ENCODE measurements around the gene ZFP57.

The ZFP57 gene

DNA sequence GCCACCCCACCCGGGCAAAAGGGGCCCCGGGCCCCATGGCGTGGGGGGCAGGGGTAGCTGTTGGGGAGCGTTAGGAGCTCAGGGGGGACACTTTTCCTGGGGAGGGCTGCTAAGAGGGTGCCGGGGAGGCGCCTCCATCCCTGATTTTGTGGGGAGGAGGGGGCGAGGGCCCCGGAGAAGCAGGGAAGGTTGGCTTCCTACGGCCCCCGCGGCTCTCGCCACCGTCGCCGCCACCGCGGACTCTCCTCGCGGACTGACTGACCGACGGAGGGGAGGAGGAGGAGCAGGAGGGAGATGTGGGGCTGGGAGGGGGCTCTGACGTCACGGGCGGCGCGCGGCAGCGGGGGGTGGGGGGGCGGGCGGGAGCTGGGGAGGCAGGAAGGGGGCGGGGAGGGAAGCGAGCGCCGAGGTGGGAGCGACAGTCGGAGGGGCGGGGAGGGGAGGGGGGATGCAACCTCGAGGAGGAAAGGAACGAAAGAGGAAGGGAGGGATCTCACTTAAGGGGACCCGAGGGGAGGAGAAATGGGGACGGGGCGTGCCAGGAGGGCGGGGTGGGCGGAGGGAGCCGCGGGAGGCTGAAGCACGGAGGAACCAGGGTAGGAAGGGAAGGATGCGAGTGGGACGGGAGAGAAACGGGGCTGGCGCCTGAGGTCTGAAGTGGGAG lies 53.1 kb downstream of the ZFP57 start:
- no peaks in the 10 kb centered on the region for H4K20me1 ChIP-seq (ENCODE audit: low read depth, low read length)

DNA sequence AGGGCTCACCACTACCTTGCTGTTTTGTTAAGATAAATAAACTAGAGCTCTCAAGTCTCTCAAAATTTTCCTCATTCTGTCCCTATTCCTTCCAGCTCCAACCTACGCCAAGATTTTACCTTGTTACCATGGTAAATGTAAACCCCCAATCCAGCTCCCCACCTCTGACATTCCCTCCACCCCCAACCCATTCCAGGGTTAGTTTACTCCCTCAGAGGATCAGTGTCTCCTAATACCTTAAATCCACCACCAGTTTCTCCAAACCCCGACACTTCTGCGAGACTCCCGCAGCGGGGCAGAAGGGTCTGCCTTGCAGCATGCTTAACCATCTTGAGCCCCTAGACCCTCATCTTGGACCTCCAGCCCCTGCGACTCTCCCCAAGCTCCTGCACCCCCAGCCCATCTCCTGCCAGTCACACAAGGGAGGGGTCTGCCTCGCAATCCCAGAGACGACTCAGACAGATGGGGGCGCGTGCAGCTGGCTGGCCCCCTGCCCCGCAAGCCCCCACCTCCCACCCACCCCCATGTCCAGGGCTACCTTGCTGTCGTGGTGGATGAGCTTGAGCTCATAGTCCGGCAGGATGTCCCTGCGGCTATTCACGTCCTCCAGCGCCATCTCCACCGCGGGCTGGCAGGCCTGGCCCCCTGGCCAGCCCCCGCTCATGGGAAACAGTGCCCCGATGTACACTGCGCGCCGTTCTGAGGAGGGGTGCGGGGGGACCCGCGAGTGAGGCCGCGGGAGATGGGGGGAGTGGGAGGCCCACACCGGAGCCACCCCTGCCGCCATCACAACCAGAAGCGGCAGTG lies 53.8 kb downstream of the ZFP57 start:
- Histone ChIP-seq H2AFZ (ENCODE audit: low read depth, low read length, severe bottlenecking) (no peak overlapping the region), H3K36me3 (ENCODE audit: low read length) (no peaks in the 10 kb centered on the region), H3K9me3 (ENCODE audit: insufficient read depth, low read length) (no peaks in the 10 kb centered on the region), H3K9me2 (replicated peaks; ENCODE audit: insufficient read depth, low read length) (no peaks in the 10 kb centered on the region), H3F3A (ENCODE audit: insufficient read depth) (no peaks in the 10 kb centered on the region), H4K20me1 (ENCODE audit: low read depth, low read length) (no peaks in the 10 kb centered on the region), H3K79me2 (ENCODE audit: insufficient read depth, low read length) (no peaks in the 10 kb centered on the region), H3K4me3 (ENCODE audit: insufficient read depth, low read length, poor library complexity, severe bottlenecking) (no peak overlapping the region), H3K27me3 (ENCODE audit: low read length) (no peaks in the 10 kb centered on the region), H3K4me2 (ENCODE audit: low read depth, low read length, poor library complexity, severe bottlenecking) (no peak overlapping the region), H3K27ac (ENCODE audit: low read depth, low read length) (no peak overlapping the region), H3K9ac (ENCODE audit: low read length) (no peak overlapping the region)
- no peak for TF ChIP-seq EZH2phosphoT487 (conservative IDR thresholded peaks at IDR 0.05; ENCODE audit: low read length)
- TF ChIP-seq, protein P1, sequence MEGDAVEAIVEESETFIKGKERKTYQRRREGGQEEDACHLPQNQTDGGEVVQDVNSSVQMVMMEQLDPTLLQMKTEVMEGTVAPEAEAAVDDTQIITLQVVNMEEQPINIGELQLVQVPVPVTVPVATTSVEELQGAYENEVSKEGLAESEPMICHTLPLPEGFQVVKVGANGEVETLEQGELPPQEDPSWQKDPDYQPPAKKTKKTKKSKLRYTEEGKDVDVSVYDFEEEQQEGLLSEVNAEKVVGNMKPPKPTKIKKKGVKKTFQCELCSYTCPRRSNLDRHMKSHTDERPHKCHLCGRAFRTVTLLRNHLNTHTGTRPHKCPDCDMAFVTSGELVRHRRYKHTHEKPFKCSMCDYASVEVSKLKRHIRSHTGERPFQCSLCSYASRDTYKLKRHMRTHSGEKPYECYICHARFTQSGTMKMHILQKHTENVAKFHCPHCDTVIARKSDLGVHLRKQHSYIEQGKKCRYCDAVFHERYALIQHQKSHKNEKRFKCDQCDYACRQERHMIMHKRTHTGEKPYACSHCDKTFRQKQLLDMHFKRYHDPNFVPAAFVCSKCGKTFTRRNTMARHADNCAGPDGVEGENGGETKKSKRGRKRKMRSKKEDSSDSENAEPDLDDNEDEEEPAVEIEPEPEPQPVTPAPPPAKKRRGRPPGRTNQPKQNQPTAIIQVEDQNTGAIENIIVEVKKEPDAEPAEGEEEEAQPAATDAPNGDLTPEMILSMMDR (IDR thresholded peaks at IDR 0.05; ENCODE audit: insufficient read depth, low read length, poor library complexity, severe bottlenecking) = no peak

More for the DNA sequence above, 53.1 kb downstream of the ZFP57 start:
- no peak overlapping the region for H3K27ac ChIP-seq (ENCODE audit: low read depth, low read length)
- TF ChIP-seq EZH2phosphoT487 (conservative IDR thresholded peaks at IDR 0.05; ENCODE audit: low read length) = no peak
- TF ChIP-seq, protein P1 (IDR thresholded peaks at IDR 0.05; ENCODE audit: insufficient read depth, low read length, poor library complexity, severe bottlenecking) = no peak
- peak overlapping the region; percentile 88 for H3K4me2 ChIP-seq (ENCODE audit: low read depth, low read length, poor library complexity, severe bottlenecking)
- H3K9me2 ChIP-seq (replicated peaks; ENCODE audit: insufficient read depth, low read length) = no peaks in the 10 kb centered on the region
- H3K4me3 ChIP-seq (ENCODE audit: insufficient read depth, low read length, poor library complexity, severe bottlenecking) = peak overlapping the region; percentile 66
- H3F3A ChIP-seq (ENCODE audit: insufficient read depth) = no peaks in the 10 kb centered on the region
- H3K9me3 ChIP-seq (ENCODE audit: insufficient read depth, low read length) = no peaks in the 10 kb centered on the region
- no peaks in the 10 kb centered on the region for H3K36me3 ChIP-seq (ENCODE audit: low read length)
- H3K27me3 ChIP-seq (ENCODE audit: low read length) = no peaks in the 10 kb centered on the region
- H3K9ac ChIP-seq (ENCODE audit: low read length) = peak overlapping the region; percentile 58
- no peaks in the 10 kb centered on the region for H3K79me2 ChIP-seq (ENCODE audit: insufficient read depth, low read length)
- H2AFZ ChIP-seq (ENCODE audit: low read depth, low read length, severe bottlenecking) = peak overlapping the region; percentile 94

DNA sequence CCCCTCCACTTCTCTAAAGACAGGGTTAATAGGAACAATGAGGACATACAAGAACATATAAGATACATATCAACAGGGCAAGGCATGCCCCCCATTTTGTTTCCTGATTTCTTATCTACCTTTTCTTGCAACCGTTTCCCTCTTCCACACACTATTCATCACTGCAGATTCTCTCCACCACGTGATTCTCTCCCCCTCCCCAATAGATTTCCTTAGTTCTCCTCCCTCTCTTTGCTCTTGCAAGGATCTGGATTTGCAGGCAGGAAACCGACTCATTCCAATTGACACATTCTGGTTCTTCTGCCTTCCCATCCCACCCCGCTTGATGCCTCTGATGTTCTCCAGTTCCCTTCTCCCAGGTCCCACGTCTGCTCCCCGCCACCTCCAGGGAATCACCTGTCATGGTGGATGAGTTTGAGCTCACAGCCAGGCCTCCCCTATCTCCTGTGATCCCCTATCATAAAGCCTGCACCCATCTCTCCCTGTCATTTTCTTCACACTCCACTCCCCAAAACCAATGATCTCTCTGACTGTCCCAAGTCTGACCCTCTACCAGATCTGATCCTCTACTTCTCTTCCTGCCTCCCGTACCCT lies 55.5 kb downstream of the ZFP57 start:
- H3K4me3 ChIP-seq (ENCODE audit: insufficient read depth, low read length, poor library complexity, severe bottlenecking) = no peak overlapping the region
- no peaks in the 10 kb centered on the region for H3K79me2 ChIP-seq (ENCODE audit: insufficient read depth, low read length)
- H3K9ac ChIP-seq (ENCODE audit: low read length) = no peak overlapping the region

More for the DNA sequence above, 55.5 kb downstream of the ZFP57 start:
- H3K27me3 ChIP-seq (ENCODE audit: low read length) = no peaks in the 10 kb centered on the region
- no peaks in the 10 kb centered on the region for H3K36me3 ChIP-seq (ENCODE audit: low read length)
- no peak for TF ChIP-seq EZH2phosphoT487 (conservative IDR thresholded peaks at IDR 0.05; ENCODE audit: low read length)
- H2AFZ ChIP-seq (ENCODE audit: low read depth, low read length, severe bottlenecking) = no peak overlapping the region
- H3F3A ChIP-seq (ENCODE audit: insufficient read depth) = no peaks in the 10 kb centered on the region
- H3K9me3 ChIP-seq (ENCODE audit: insufficient read depth, low read length) = no peaks in the 10 kb centered on the region
- H3K27ac ChIP-seq (ENCODE audit: low read depth, low read length) = no peak overlapping the region
- no peak overlapping the region for H3K4me2 ChIP-seq (ENCODE audit: low read depth, low read length, poor library complexity, severe bottlenecking)
- H3K9me2 ChIP-seq (replicated peaks; ENCODE audit: insufficient read depth, low read length) = no peaks in the 10 kb centered on the region
- H4K20me1 ChIP-seq (ENCODE audit: low read depth, low read length) = no peaks in the 10 kb centered on the region
